GM21529 (cell line): Measurements from ENCODE around the gene ATAD3B.
"Not testable (repeated sequence)": the region's sequence is repeated elsewhere in the genome, so short reads cannot be mapped to it uniquely, and the experiment has no call there.

Experiments used
- ATAC-seq: cut with Tn5 transposase; IDR thresholded peaks from one replicate; pipeline ENCODE4 v1.9.1; 2021; ENCODE audit not compliant: unreplicated experiment

Gene ATAD3B

DNA sequence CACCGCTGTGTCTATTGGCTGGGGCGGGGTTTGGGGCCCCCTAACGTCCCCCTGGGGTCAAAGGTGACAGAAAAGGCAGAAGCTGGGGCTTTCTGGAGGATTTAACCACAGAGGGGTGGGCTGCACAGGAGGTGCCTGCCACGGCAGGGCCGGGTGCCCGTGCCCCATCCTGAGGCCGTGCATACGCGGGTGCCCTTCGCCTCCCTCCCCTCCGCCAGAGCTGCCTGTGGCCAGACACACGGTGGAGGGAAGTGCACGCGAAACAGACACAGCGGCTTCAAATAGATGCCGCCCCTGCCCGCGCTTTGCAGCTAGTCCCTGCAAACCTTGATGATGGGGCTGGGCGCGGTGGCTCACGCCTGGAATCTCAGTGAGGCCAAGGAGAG is 37.9 kb downstream of the ATAD3B start:
- not testable (repeated sequence) for ATAC-seq

DNA sequence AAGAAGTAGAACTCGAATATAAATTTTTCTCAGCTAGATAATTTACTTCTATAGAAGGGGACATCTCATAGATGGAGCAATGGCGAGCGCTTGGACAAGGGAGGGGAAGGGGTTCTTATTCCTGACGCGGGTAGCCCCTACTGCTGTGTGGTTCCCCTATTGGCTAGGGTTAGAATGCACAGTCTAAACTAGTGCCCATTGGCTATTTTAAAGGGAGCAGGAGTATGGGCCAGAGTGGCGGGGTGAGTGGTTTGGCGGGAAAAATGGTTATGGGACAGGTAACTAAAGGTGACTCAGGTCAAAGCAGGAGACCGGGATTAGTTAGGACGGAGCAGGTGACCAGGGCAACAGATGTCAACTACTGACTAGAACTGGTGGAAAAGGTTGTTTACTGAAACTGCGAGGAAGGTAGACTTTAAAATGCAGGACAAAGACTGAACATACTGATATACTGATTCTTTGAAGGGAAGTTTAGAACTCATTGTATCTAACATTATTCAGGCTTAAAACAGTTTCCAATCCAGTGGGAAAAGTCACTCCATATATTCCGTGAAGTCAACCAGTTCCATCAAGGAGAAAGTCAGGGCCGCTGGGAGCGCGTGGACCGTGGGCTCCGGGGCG is 39.5 kb downstream of the ATAD3B start:
- no peak for ATAC-seq

DNA sequence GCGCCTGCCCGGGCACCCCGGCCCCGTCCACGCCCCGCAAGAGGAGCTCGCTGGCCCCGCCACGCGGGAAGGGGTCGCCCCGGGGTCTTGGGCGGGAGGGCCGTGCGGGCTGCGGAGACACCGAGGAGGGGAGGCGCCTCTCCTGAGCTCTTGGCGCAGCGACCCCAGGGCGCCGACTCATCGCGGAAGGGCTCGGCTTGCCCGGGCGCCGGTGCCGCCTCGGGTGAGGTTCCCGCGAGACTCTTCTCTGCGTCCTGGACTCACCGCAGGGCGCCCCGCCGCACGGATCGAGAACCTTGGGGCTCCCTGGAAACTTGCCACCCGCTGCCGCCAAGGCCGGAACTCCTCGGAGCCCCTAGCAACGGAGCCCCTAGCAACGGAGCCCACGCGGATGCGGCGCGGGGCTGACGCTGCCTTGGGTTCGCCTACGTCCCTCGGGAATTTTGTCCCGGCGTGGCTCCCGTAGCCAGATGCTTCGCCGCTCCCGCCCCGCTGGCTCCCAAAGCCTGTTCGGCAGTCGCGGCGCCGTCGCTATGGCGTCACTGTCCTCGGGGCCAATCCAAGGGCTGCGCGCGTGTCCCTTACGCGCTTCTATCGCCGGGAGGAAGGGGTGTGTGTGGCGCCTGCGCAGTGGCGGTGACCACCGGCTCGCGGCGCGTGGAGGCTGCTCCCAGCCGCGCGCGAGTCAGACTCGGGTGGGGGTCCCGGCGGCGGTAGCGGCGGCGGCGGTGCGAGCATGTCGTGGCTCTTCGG is 40.1 kb downstream of the ATAD3B start, which contains the start of gene ATAD3A:
ATAD3A (plus strand) TSS at position 630 of the 753 bp plus-strand sequence; CDS start at position 737, 107 bp downstream.
- peak; percentile 87 for ATAC-seq

DNA sequence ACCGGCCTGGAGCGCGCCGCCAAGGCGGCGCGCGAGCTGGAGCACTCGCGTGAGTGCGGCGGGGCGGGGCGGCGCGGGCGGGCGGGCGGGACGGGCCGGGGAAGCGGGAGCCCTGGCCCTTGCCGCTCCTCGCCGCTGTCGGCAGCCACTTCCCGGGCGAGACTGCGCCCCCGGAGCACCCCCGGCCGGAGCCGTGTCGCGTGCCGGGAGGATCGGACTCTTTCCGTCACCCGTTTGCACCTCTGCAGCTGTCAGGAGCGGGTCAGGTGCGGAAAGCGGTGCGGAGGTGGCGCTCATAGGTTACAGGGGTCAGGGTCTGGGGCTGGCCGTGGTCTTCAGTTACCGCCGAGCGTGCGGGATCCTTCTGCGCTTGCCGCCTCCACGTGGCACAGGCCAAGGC is 40.9 kb downstream of the ATAD3B start:
- peak; percentile 4 for ATAC-seq

DNA sequence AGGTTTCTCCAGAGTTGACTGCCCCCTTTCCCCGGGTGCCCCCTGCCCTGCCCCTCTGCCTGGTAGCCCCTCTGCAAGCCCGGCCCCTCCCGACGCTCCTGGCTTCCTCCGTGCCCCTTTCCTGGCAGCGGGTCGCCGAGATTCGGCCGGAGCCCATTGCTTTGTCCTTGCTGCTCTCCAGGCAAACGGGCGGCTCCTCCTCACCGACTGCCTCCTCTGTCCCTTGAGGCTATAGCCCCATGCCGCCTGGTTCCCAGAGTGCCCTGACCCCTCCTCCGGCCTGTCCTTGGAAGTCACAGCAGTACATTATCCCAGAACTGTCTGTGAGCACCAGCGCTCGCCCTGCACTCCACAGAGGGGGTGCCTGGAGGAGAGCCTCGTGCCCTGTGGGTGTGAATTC is 42.1 kb downstream of the ATAD3B start:
- not testable (repeated sequence) for ATAC-seq

DNA sequence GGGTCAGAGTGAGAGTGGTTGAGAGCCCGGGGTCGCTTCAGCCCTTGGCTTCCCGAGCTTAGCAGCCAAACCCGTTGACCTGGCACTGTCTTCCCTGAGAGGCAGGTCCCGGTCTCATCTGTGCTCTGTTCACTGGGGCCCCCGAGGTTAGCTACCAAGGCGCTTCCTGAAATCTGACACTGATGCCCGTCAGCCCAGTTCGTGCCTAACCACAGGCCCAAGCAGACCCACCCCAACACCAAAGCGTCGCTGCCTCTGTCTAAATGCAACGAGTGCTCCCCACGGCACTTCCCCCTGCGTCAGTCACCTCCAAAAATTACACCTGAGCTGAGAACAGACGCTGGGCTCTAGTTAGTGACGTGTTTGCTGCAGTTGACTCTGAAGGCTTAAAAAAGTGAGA is 42.8 kb downstream of the ATAD3B start:
- not testable (repeated sequence) for ATAC-seq

DNA sequence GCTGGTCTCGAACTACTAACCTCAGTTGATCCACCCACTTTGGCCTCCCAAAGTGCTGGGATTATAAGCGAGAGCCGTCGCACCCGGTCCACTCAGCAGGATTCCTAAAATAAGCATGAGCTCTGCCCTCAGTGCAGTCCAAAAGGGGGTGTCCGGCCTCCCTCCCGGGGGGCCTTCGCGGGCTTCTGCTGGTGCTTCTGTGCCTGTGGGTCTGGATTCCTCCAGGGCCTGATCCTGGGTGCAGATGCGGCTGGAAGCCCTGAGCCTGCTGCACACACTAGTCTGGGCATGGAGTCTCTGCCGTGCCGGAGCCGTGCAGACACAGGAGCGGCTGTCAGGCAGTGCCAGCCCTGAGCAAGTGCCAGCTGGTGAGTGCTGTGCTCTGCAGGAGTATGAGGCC is 45.4 kb downstream of the ATAD3B start:
- ATAC-seq: not testable (repeated sequence)

DNA sequence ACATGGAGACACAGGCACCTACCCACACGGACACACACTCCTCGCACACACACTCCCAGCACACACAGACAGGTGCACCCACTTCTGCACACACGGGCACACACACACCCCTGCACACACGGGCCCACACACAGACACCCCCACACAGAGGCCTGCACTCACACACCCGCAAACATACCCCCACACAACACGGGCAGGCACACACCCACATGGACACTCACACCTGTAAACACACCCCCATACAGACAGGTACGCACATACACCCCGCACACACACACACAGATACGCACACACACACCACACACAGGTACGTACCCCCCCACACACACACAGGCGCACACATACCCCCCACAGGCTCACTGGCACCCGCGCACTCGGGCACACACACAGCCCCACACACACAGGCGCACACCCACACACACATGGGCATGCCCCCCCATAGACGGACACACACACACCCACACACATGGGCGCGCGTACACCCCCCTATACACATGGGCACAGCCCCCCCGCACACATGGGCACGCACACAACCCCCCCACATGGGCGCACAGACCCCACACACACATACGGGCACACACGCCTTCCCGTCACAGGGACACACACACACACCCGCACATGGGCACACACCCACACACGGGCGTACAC is 46.5 kb downstream of the ATAD3B start:
- ATAC-seq: no peak

DNA sequence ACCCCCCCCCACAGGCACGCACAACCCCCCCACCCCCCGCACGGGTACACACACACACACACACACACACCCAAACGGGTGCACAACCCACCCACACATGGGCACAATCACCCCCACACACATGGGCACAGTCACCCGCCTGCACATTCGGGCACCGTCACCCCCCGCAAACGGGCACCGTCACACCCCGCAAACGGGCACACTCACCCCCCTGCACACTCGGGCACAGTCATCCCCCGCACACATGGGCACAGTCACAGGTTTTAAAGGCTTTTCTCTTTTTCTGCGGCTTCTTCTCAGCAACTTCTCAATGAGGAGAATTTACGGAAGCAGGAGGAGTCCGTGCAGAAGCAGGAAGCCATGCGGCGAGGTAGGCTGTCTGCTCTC is 47.0 kb downstream of the ATAD3B start:
- ATAC-seq: not testable (repeated sequence)

DNA sequence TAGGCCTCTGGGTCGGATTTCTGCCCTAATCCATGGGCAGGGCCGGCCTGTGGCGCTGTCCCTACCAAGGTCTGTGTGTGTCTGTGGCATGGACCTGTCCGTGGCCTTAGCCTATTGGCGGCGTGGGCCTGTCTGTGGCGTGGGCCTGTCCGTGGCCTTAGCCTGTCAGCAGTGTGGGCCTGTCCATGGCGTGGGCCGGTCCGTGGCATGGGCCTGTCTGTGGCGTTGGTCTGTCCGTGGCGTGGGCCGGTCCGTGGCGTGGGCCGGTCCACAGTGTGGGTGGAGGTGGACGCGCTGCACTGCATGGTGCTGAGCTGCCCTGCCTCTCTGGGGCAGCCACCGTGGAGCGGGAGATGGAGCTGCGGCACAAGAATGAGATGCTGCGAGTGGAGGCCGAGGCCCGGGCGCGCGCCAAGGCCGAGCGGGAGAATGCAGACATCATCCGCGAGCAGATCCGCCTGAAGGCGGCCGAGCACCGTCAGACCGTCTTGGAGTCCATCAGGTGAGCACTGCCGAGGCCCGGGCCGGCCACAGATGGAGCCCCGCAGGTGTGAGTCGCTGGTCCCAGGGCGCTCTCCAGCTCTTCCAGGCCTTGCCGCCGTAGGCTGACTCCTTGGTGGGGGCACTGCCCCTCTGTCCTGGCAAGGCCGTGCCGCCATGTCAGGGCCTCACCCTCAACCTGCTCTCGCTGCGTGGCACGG is 48.4 kb downstream of the ATAD3B start:
- not testable (repeated sequence) for ATAC-seq

DNA sequence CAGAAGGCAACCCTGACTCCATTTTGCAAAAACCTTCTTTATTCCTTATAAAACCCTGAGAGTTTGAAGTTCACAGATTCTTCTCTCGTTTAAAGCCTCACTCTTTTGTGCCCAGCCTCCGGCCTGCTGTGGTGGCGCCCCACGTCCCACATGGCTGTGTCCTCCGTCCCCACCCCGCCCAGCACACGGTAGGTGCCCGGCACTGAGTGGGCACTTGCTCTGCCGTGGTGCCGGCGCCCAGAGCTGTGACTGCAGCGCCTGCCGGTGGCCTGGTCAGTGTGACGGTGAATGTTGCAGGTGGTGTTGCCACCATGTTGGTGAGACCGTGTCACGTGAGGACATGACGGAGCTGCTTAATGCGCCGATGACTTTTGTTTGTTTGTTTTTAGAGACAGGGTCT is 49.8 kb downstream of the ATAD3B start:
- ATAC-seq: no peak

DNA sequence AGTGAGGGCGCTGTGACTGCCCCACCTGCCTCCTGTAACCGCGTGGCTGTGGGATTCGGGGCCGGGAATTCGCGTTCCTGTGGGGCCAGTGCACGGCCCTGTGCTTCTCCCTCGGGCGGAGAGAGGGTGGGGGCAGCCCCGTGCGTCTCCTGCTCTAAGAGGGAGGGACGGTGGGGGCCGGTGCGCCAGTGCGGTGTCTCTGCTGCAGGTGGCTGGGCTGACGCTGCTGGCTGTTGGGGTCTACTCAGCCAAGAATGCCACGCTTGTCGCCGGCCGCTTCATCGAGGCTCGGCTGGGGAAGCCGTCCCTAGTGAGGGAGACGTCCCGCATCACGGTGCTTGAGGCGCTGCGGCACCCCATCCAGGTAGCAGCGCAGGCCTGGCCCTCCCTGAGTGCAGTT is 51.0 kb downstream of the ATAD3B start:
- ATAC-seq: not testable (repeated sequence)

DNA sequence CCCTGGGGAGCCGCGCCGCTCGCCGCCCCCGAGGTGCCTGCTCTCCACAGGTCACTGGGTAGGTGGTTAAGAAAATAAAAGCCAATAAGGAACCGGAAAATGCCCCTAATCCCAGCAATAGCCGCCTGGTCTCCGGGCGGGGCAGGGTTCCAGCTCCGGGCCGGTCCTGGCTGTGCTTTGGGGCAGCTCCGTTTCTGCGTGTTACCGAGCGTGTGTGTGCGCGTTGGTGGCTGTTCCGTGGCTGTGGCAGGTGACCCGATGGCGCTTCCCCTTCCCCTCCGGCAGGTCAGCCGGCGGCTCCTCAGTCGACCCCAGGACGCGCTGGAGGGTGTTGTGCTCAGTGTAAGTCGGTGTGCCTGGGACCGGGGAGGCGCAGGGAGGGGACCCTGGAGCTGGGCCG is 51.7 kb downstream of the ATAD3B start:
- not testable (repeated sequence) for ATAC-seq

DNA sequence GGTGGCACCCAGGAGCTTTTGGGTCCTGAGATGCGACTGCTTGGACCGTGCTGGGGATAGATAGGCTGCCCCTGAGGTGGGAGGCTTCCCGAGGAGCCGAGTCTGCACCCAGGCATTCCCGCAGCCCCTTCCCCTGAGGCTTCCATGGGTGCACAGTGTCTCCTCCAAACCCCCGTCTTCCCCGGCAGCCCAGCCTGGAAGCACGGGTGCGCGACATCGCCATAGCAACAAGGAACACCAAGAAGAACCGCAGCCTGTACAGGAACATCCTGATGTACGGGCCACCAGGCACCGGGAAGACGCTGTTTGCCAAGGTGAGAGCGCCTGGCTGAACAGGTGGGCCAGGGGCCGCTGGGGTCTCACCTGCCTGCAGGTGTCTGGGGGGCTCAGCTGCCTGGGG is 52.1 kb downstream of the ATAD3B start:
- not testable (repeated sequence) for ATAC-seq

DNA sequence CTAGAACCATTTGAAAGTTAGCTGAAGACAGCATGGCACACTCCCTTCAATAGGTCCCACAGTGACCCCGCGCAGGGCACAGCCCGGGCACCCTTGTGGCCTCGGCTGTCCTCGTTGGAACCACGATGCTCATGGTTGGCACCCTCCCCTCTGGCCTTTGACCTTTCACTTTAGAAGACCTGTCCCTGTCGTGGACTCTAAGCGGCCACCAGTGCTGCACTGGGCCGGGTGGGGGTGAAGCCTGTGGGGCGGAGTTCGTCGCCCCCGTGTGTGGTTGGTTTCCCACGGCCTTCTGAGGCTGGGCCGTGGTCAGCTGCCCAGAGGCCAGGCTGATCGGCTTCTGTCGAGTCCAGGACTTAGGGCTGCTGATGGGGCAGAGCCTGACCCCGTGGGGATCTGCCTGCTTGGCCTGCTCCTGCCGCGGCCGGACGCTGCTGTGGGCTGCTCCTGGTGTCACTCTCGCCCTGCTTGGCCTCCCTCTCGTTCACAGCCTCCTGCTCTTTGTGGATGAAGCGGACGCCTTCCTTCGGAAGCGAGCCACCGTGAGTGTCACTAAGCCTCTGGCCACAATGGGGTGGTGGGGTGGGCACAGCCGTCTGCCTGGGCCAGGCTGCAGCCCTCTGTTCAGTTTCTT is 53.3 kb downstream of the ATAD3B start:
- ATAC-seq: not testable (repeated sequence)

DNA sequence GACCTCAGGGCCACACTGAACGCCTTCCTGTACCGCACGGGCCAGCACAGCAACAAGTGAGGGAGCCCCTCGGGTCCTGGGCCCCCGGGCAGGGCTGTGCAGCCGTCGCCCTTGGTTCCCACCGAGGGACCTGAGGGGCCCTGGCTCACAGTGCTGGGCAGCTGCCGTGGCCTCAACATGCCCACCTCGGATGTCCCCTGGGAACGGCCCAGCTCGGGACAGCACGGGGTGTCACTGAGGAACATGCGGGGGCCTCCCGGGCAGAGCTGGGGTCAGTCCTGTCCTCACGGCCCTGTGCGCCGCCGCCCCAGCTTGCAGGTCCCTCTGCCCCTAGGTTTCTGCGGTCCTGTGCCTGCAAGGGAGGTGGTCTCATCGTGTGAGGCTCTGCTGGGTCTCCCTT is 54.9 kb downstream of the ATAD3B start:
- ATAC-seq: not testable (repeated sequence)

DNA sequence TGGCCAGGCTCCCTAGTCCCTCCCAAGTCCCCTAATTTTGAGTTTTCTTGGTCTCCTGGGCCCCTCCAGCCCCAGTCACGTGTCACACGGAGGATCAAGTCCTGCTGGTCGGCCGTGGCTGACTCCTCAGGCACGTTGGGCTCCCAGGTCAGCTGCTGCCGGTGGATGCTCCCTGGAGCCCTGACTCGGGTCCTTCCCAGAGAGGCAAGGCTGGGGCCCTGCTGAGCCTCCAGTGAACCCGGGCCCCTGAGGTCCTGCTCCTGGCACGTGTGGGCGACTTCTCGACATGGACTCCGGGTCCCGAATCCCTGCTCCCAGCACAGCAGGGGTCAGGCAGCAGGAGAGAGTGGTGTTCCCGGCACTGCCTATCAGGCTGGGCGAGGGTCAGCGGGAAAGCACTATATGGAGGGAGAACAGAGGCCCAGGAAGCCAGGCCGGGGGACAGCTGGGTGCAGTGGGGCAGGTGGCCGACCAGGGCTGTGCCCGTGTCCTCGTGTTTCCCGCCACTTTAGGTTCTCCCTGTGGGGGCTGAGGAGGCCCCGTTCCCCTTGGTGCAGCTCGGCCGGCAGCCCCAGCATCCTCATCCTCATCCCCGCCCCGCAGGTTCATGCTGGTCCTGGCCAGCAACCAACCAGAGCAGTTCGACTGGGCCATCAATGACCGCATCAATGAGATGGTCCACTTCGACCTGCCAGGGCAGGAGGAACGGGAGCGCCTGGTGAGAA is 55.7 kb downstream of the ATAD3B start:
- no peak for ATAC-seq

DNA sequence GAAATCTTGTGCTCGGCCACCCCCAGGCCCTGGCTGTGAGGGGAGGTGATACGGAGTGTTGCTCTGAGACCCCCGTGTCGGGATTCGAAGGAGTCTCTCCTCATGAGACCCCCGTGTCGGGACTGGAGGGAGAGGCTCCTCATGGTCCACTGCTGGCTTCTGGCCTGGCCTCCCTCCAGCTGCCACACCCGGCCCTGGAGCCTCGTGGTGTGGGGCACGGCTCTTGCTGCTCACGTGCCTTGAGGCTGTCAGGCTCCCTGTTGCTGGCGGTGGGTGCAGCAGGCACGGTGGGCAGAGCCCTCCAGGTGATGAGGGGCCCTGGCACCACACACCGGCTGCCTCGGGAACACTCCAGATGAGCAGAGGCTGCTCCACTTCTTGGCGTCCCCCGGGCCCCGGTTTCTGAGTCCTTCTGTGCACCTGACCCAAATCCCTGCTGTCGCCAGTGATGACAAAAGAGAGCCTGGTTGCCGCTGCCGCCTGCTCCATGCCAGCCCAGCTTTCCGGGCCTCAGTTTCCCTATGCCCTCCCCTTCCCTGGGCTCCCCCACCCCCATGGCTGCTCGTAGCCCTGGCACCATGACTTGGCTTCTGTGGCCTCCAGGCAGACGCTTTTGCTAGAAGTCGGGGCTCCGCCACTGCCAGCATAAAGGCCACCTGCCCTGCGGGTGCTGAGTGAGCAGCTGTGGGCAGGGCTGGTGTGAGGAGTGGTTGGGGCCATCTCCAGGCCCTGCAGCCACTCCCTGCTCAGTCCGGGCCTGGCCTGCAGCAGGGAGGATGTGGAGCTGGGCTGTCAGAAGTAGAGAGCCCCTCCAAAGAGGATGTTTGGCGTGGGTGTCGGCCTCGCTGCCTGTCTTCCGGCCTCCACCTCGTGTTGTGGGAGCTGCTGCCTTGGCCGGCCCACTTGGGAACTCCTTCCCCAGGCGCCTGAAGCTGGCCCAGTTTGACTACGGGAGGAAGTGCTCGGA is 57.0 kb downstream of the ATAD3B start:
- ATAC-seq: no peak

DNA sequence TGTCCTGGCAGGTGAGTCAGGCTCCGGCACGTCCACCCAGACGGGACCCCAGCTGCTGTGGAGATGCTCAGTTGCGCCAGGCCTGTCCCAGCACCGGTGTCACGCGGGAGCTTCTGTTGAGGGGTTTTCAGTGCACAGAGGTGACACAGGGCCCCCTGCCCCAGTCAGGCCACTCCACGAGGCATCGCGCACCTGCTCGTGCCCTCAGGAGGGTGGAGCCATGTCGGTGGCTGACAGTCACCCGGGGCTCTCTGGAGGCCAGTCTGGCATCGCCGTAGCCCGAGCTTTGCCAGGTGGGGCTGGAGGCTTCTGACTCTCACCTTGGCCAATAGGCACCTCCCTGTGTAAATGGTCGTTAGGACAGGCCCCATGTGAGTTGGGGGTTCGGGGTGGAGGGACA is 57.8 kb downstream of the ATAD3B start:
- ATAC-seq: no peak
